Measurements from ENCODE around the gene RASSF3.
"Not testable (repeated sequence)": the region's sequence is repeated elsewhere in the genome, so short reads cannot be mapped to it uniquely, and the experiment has no call there.

RASSF3 gene

GRCh38 chr12:64634508-64635092, 24.3 kb downstream of the RASSF3 start:
- no peak for DNase-seq

DNA sequence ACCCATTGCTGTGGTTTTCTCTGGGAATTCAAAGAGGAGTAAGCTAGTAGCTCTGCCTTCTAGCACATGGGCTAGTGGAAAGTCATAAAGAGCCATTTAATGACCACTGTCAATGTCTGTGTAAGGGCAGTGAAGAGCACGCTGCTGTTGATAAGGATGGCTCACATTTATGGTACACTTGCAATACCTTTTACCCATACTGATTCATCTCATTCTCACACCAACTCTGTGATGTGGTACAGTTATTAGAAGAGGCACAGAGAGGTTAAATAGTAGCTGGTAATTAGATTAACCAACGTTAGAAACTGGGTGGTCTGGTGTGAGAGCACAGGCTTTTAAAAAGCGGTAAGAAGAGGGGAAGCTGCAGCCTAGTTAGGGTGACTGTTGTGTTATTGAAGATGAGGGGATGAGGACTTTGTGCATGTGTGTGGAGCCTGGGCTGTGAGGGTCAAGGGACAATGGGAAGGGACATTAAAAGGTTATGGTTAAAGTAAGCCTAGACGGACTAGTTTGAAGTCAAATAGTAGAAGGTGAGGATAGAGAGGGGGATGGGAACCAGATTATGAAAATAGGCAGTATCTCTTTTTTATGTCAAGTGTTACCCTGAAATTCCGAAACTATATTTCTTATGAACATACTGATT, 25.2 kb downstream of the RASSF3 start:
- DNase-seq: no peak

DNA sequence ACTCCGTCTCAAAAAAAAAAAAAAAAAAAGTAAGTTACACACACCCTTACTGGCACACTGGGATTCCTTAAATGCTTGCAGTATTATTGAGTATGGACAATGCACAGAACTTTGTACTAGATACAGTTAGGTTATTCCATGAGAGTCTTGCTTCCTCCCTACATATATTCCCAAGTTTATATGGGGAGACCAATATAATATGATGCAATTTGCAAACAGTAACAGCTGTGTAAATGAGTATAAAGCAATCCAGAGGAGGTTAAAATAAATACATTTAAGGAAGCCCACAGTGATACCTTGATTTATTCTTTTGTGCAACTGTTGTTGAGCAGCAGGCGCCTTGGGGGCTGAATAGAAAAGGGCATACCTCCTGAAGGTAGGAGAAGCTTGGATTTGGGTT, 26.6 kb downstream of the RASSF3 start:
- DNase-seq: no peak

DNA sequence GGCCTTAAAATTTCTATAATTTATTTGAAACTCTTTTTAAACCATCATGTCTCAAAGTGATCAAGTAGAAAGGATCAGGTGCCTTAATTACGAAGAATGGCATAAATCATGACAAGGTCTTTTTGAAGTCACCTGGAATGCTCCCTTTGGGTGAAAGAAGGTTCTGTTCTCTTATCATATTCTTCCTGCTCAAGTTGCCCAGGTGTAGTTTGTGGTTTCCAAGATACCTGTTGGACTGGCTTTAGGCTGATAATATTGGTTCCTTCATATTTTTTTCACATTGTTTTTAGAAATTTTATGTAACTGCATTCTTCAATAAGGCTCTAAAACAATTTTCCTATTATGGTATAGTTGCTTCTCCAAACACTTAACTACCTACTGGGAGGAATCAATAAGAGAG, 29.2 kb downstream of the RASSF3 start:
- no peak for DNase-seq

GRCh38 chr12:64646318-64646717, 36.0 kb downstream of the RASSF3 start:
- no peak for DNase-seq

DNA sequence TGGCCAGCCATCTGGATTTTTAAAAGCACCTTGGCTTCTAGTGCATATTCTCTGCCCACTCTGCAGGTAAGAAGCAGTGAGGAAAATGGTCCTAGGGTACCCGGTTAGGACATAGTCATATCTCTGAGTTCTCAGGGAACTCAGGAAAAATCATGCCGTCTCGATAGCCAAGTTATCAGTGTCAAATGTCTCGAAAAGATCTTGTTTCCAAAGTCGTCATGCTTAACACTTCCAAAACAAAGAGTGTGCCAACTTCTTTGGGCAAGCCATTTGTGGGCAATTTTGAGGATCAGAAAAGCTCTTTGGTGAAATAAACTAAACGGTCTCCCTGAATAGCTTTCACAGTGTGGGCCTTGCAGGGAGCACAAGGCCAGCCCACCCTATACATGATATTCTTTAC, 39.2 kb downstream of the RASSF3 start:
- DNase-seq: no peak

DNA sequence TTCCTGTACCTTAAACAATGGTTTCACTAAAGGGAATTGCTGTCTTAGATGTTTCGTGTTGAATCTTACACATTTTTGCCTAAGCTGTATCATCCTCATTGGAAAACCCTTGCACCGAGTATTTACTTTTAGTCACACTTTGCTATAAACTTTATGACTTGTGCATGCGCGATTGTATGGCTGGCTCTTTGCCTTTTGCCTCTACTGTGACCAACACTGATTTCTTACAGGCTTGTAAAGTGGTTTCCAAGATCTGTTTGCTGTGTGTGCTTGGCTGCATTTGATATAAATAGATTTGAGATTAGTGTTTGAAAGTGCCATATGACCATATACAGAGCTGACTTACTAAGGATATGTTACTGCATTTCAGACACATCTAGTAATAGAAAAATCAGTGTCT, 40.5 kb downstream of the RASSF3 start:
- no peak for DNase-seq

GRCh38 chr12:64652346-64652745, 42.1 kb downstream of the RASSF3 start:
- DNase-seq: no peak

- DNase-seq: no peak
These were observed 42.8 kb downstream of the RASSF3 start for GRCh38 chr12:64653123-64653522.

DNA sequence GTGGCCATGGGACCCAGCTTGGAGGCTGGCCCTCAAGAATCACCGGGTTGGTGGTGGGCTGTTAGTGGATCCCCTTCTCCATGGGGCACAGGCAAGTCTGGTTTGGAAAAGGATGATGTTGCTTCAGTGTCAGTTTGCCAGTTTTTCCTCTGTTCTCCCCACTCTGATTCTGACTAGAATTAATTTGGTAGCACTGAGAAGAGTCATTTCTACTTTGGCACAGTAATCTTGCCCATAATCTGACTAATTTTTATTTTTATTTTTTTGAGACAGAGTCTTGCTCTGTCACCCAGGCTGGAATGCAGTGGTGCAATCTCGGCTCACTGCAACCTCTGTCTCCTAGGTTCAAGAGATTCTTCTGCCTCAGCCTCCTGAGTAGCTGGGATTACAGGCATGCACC, 43.6 kb downstream of the RASSF3 start:
- not testable (repeated sequence) for DNase-seq

- DNase-seq: no peak
These were observed 44.8 kb downstream of the RASSF3 start for GRCh38 chr12:64655141-64655540.

DNA sequence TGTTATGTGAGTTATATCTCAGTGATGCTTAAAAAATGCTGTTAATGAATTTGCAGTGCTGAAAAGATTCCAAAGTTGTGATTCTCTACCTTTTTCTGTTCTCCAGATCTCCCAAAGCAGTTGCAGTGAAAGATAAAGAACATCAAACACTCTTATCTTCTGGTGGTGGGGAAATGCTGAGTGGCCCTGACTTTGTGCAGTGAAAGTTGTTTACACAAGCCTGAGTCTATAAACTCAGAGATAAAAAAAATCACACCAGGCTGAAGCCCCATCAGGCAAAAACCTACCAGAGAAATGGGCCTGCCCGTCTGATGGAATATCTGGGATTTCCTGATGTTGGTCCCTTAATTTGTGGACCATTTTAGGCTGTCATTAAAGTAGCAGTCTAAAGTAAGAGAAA, 46.1 kb downstream of the RASSF3 start:
- DNase-seq: no peak

- DNase-seq: no peak
These were observed 48.7 kb downstream of the RASSF3 start for GRCh38 chr12:64658892-64659481.

- DNase-seq: no peak
These were observed 50.1 kb downstream of the RASSF3 start for GRCh38 chr12:64660237-64661018.

GRCh38 chr12:64663015-64663414, 52.7 kb downstream of the RASSF3 start:
- no peak for DNase-seq

DNA sequence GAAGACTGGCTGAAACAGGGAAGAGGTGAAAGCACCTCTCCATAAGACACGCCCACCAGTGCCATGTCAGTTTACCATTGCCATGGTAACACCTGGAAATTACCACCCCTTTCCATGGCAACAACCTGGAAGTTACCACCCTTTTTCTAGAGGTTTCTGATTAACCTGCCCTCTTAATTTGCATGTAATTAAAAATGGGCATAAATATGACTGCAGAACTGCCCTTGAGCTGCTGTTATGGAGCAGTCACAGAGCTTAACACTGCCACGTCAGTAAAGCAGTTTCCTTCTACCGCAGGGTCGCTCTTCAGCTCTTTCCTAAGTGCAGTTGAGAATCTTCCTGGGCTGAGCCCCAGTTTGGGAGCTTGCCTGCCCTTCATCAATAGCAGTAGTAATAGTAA, 55.2 kb downstream of the RASSF3 start:
- DNase-seq: no peak

DNA sequence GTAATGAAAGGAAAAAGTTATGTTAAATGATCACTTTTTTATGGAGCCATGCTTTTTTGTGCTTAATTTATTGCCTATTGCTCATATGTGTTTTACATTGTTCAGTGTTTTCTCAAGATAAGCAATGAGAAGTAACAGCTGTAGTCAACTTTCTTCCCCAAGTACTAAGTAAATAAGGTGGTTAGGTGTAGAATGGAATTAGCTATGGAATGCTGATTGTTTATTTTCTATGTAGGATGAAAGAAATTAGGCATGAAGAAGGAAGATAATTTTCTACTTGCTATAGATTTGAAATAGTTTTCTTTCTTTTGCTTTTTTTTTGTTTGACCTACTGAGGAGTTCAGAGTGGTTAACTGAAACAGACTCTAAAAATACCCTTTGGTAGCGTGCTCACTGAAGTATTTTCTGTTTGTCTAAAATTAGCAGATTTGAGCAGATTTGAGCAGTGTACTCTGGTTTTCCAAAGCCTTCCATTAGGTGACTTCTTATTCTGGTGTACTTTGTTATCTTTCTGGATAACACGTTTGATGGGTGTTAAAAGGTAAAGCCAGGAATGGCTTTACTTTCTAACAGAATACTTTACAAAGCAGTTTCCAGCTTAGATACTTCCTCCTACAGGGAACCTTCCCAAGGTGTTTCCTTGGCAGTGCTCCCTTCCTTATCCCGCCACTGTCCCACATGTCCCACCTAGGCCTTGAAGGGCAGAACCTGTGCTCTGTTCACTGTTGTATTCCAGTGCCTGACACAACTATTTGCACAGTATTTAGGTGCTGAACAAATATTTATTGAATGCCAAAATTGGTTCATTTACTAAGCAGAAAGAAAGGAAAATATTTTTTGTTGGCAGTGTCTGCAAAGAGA, 56.0 kb downstream of the RASSF3 start:
- DNase-seq: no peak

GRCh38 chr12:64667793-64668192, 57.5 kb downstream of the RASSF3 start:
- no peak for DNase-seq

- DNase-seq: peak; percentile 80
These were observed 59.1 kb downstream of the RASSF3 start for GRCh38 chr12:64669270-64669842.

DNA sequence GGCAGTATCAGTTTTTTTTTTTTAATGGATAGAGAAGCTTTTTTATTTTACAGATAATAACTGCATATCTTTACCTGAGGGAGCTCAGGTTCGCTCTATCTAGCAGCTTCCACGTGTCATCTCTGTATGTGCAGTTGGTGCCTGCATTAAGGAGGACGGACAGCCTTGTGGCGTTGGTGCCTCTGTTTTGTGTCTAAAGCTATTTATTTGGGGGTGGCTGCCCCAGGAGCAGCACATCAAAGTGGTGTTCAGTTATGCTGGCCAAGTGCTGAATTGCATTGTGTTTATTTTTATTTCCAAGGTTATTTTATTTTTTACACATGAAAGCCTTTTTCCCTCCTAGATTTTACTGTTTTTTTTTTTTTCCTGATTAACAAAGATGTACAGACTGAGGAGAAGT, 59.7 kb downstream of the RASSF3 start:
- DNase-seq: no peak

DNA sequence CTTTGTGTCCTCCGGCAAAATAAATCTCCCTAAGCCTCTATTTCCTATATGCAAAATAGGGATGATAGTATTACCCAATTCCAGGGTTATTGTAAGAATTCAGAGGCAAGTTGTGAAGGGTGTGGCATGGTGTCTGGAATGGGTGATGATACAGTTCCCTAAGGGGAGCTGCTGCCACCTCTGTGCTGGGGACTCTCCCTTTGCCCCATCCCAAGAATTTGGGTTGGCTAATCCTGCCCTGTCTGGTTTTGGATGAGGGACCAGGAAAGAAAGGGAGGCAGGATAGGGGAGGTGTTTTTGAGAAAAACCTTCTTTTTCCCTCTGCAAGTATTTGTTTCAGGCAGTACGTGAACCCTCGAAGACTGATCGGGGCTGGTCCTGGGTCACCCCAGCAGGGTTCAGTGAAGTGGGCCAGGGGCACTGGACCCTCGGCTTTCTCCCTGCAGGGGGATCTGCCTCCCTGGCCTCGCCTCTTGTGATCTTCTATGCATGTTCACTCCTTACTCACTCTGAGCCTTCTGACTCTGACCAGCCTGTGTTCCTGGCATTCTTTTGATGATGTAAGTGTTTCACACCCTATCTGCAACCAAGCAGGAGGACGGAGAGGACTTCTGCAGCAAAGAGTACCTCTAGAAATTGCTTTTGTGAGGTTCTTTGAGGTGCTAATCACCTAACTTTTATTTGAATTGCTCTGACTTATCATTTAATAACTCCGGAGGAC, 60.8 kb downstream of the RASSF3 start:
- DNase-seq: no peak

- no peak for DNase-seq
These were observed 61.4 kb downstream of the RASSF3 start for GRCh38 chr12:64671681-64672080.

All from GDM1 (cell line).